K562 (cell line): ENCODE measurements around the gene VASH1. TPM values are rescaled to one million over a fixed set of nuclear protein-coding genes. Genes with fewer than 3 reads are reported as not detected.

Source experiments
- ATAC-seq: fragments of 200-7000 bp; cut with Tn5 transposase; 3 replicates; pipeline ENCODE4 v1.9.1; 2020; ENCODE audit warnings: moderate library complexity
- BruUV-seq: library from RNA; stranded (reverse); fragments of 400-500 nt; replicated peaks from 2 replicates; lab custom pipeline; 2021; lab: Mats Ljungman, UMichigan
- CTCF ChIA-PET: fragments of 300-600 bp; formaldehyde crosslinking; extraction: SDS; loops from one replicate; lab custom pipeline; 2021; ENCODE audit warnings: low intra/inter-chr PET ratio; lab: Yijun Ruan, JAX
- POLR2A ChIA-PET: fragments of 300-600, 350-650 bp; sonication (Branson Sonifier 250); formaldehyde crosslinking; extraction: SDS; loops from one replicate; lab custom pipeline; 2021; ENCODE audit warnings: antibody characterized with exemption, inconsistent platforms; lab: Yijun Ruan, JAX
- DNase-seq, 4 experiments: peaks; one replicate each; pipeline versions ENCODE4 v3.0.0 to v3.0.0-alpha.2; 2011 to 2018; ENCODE audit warnings: low spot score in 3 of 4, mixed read lengths in 3 of 4; ENCODE audit errors: extremely low read depth in 1 of 4
- FAIRE-seq: peaks from 2 replicates; lab custom pipeline; 2011; peaks lifted over from hg19 to GRCh38; lab: Jason Lieb, UNC
- H2AFZ ChIP-seq: 2 replicates; pipeline ENCODE4 v1.6.0; 2011; ENCODE audit warnings: low read depth, low read length, control low read depth, inconsistent platforms
- H3K27ac ChIP-seq: fragments of 200-600 bp; 3 replicates; pipeline ENCODE4 v1.8.0; 2011; ENCODE audit warnings: low read depth, mild to moderate bottlenecking, control low read depth, inconsistent platforms, low read length, moderate library complexity, mixed read lengths; ENCODE audit errors: extremely low read depth
- H3K27me3 ChIP-seq, 2 experiments: fragments of 300-600 bp in 1 of 2; 2 replicates in 1 of 2; 3 replicates in 1 of 2; pipeline versions ENCODE4 v1.6.0 to v1.8.0; 2011; ENCODE audit warnings: inconsistent platforms in 2 of 2, low read length in 2 of 2, mild to moderate bottlenecking in 1 of 2, mixed read lengths in 1 of 2, moderate library complexity in 1 of 2; ENCODE audit not compliant: control insufficient read depth in 2 of 2, insufficient read depth in 2 of 2
- H3K36me3 ChIP-seq: fragments of 300-600 bp; 3 replicates; pipeline ENCODE4 v1.8.0; 2011; ENCODE audit warnings: mild to moderate bottlenecking, low read length, inconsistent platforms; ENCODE audit not compliant: control insufficient read depth, insufficient read depth
- H3K4me1 ChIP-seq, 2 experiments: fragments of 200-600 bp in 1 of 2; replicated peaks in 1 of 2; 2 replicates in 1 of 2; 3 replicates in 1 of 2; pipeline versions ENCODE4 v1.5.1 to v1.8.0; 2011; ENCODE audit warnings: inconsistent platforms in 2 of 2, low read length in 2 of 2, mild to moderate bottlenecking in 1 of 2, mixed read lengths in 1 of 2, moderate library complexity in 1 of 2; ENCODE audit not compliant: control insufficient read depth in 2 of 2, insufficient read depth in 2 of 2
- H3K4me2 ChIP-seq: 2 replicates; pipeline ENCODE4 v1.6.1; 2011; ENCODE audit warnings: low read length, control low read depth, inconsistent platforms, mixed read lengths; ENCODE audit not compliant: insufficient read depth
- H3K4me3 ChIP-seq: fragments of 200-600 bp; sonication (generic), shearing (Covaris generic); 2 replicates; pipeline ENCODE4 v1.5.1; 2016; ENCODE audit warnings: control low read depth, inconsistent platforms
- H3K79me2 ChIP-seq: fragments of 200-600 bp; 3 replicates; pipeline ENCODE4 v1.8.0; 2011; ENCODE audit warnings: low read length, inconsistent platforms; ENCODE audit not compliant: control insufficient read depth, insufficient read depth
- H3K9ac ChIP-seq, 2 experiments: 2 replicates each; pipeline versions ENCODE4 v1.6.0 to v1.6.1; 2011; ENCODE audit warnings: low read depth in 2 of 2, low read length in 2 of 2, control low read depth in 1 of 2, inconsistent platforms in 1 of 2, mild to moderate bottlenecking in 1 of 2, mixed read lengths in 1 of 2; ENCODE audit not compliant: insufficient read depth in 1 of 2
- H3K9me1 ChIP-seq: one replicate; pipeline ENCODE4 v1.6.0; 2011; ENCODE audit warnings: inconsistent platforms, mild to moderate bottlenecking, low read length, moderate library complexity; ENCODE audit not compliant: control insufficient read depth, insufficient read depth
- H3K9me3 ChIP-seq: replicated peaks from 2 replicates; pipeline ENCODE4 v1.5.1; 2011; ENCODE audit warnings: low read depth, low read length, inconsistent platforms; ENCODE audit not compliant: control insufficient read depth, insufficient read depth
- H4K20me1 ChIP-seq: replicated peaks from 2 replicates; pipeline ENCODE4 v1.6.1; 2011; ENCODE audit warnings: low read length, inconsistent platforms, mixed read lengths; ENCODE audit not compliant: control insufficient read depth, insufficient read depth
- CTCF ChIP-seq, 3 experiments: IDR thresholded peaks in 2 of 3; conservative IDR thresholded peaks in 1 of 3; 2 replicates each; pipeline ENCODE4 v1.5.1; 2011 to 2012; ENCODE audit warnings: low read length in 3 of 3, mild to moderate bottlenecking in 3 of 3, control low read depth in 2 of 3, improper control_type of control experiment in 1 of 3, inconsistent platforms in 1 of 3, low read depth in 1 of 3, mixed read lengths in 1 of 3, moderate library complexity in 1 of 3; ENCODE audit not compliant: insufficient read depth in 2 of 3
- POU5F1 ChIP-seq: fragments of 150-350 bp; IDR thresholded peaks from 2 replicates; pipeline ENCODE4 v1.6.1; 2014; ENCODE audit warnings: borderline replicate concordance, low read length, low read depth, mild to moderate bottlenecking; ENCODE audit not compliant: partially characterized antibody
- TFAP4 ChIP-seq: sonication (generic); formaldehyde crosslinking; IDR thresholded peaks from 2 replicates; pipeline ENCODE4 v1.8.0; 2022; ENCODE audit warnings: missing genetic modification reagents, mild to moderate bottlenecking, moderate library complexity, borderline replicate concordance
- ZBTB43 ChIP-seq: sonication (generic); formaldehyde crosslinking; IDR thresholded peaks from 2 replicates; pipeline ENCODE4 v1.8.0; 2023; ENCODE audit warnings: mild to moderate bottlenecking, missing genetic modification reagents
- ZNF3 ChIP-seq: fragments of 250-450 bp; sonication (Bioruptor Pico); IDR thresholded peaks from 2 replicates; pipeline ENCODE4 v1.5.0; 2021; ENCODE audit warnings: mild to moderate bottlenecking, moderate library complexity
- ZSCAN29 ChIP-seq: fragments of 450-650 bp; IDR thresholded peaks from 2 replicates; pipeline ENCODE4 v1.6.1; 2017
- WGBS: fragments of 100-300 bp; shearing (Covaris generic); methylation state at CpG from one replicate; pipeline ENCODE4 v1.1.6; 2016; ENCODE audit warnings: low coverage, mixed read lengths; ENCODE audit not compliant: insufficient coverage; ENCODE audit errors: missing lambda C conversion rate; 5-methylcytosine and 5-hydroxymethylcytosine counted together
- in situ Hi-C: fragments of 300-500 bp; cut with MboI; formaldehyde crosslinking; loops from 4 replicates; pipeline ENCODE4 v1.15.0; 2018; ENCODE audit warnings: inconsistent platforms, mixed read lengths
- intact Hi-C: fragments of 100-400 bp; cut with micrococcal nuclease; formaldehyde crosslinking; loops from 2 replicates; pipeline ENCODE4 v1.14.2; 2022
- polyA plus RNA-seq, 8 experiments: library from polyadenylated mRNA; depleted of rRNA in 4 of 8; stranded (reverse) in 5 of 8; unstranded in 3 of 8; fragments of >200 nt; fragmentation: Nextera tagmentation in 2 of 8; fragmentation: Illumina TruSeq in 1 of 8; extraction: Ambion mirVana in 2 of 8; extraction: Trizol in 1 of 8; gene quantifications; 2 replicates each; pipeline versions ENCODE4 v1.2.1 to v1.2.3, GENCODE V29; 2011 to 2014; ENCODE audit warnings: inconsistent platforms in 1 of 8, missing spikeins in 1 of 8
- total RNA-seq, 7 experiments: library from RNA; depleted of rRNA in 6 of 7; stranded (reverse); fragments of >200 nt in 6 of 7; fragmentation: Illumina TruSeq in 2 of 7; extraction: Trizol in 2 of 7; gene quantifications; 2 replicates each; pipeline versions ENCODE4 v1.2.1 to v1.2.3, GENCODE V29; 2011 to 2021; ENCODE audit warnings: low replicate concordance in 1 of 7
- TF ChIP-seq, protein P1 (sequence below), 2 experiments: fragments of 450-650 bp in 1 of 2; IDR thresholded peaks; 2 replicates each; pipeline ENCODE4 v1.6.1; 2011 to 2017; ENCODE audit warnings: low read depth in 2 of 2, antibody characterized with exemption in 1 of 2, borderline replicate concordance in 1 of 2, low read length in 1 of 2, mild to moderate bottlenecking in 1 of 2, mixed read lengths in 1 of 2; ENCODE audit not compliant: control insufficient read depth in 1 of 2
- TF ChIP-seq, protein P2 (sequence below): fragments of 250-450 bp; sonication (Bioruptor Pico); IDR thresholded peaks from 2 replicates; pipeline ENCODE4 v1.4.0; 2020; ENCODE audit warnings: mild to moderate bottlenecking, moderate library complexity

The VASH1 gene
- total and polyA plus RNA-seq, 9 of the 15 experiments (the other 6 are each of a cell fraction or from before 2014, with no cell fraction given) = 0.01 to 0.43 (median 0.13) TPM; not detected in 1

DNA sequence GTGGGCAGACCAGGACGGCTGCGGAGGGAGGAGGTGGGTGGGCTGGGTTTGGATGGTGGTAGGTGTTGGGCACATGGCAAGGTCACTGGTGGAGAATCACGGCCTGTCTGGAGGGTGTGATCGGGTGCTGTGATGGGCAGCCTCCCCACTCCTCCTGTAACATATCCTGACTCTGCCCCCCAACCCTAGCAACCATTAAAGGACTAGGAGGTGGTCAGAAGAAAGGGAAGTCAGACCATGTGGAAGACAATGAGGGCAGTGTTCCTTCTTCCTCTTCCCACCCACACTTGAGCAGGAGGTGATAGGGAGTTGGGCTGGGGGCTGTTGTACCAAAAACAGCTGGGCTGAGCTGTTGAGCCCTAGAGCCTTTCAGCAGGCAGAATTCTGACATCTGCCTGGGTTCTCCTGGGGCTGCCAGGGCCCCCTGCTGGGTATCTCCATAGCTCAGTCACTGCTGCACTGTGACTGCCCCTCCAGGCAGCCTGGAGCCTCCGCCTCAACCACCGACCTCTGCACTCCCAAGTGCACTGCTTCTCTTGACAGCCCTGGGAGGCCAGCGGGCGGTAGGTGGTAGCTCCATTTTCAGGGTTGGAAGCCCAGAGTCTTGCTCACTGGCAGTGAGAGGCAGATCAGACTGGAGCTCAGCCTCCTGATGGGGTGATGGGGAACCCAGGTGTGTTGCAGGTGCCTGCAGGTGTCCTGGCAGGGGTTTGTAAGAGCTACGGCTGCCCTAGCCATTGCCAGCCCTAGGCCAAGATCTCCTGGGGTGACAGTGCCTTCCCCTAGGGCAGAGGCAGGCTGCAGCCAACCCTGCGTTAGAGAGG, 15.4 kb downstream of the VASH1 start:
- H3K27me3 ChIP-seq = no peaks in the 10 kb centered on the region
- peak; percentile 36 for ATAC-seq
- no peaks in the 10 kb centered on the region for H3K79me2 ChIP-seq
- H3K9ac ChIP-seq = peak overlapping the region in 1 of 2 experiments; percentile 45; a peak in 2 of 4 replicates
- WGBS = 33% methylated on average over 7 of the region's 10 CpGs
- BruUV-seq = no TSS peak
- peaks cover 4% of the 10 kb centered on the region for H3K9me1 ChIP-seq
- in situ Hi-C loops = no loop called here
- intact Hi-C loops = no loop called here
- H3K27ac ChIP-seq = no peak overlapping the region
- no peak for FAIRE-seq
- no peaks in the 10 kb centered on the region for H3K9me3 ChIP-seq
- no peaks in the 10 kb centered on the region for H4K20me1 ChIP-seq
- ChIA-PET CTCF (no interaction called here), POLR2A (no interaction called here)
- H3K4me1 ChIP-seq = peaks cover 31 to 54% of the 10 kb centered on the region in 2 experiments
- peak; percentile 17 to 42 (median 28) for DNase-seq
- no peak overlapping the region for H3K4me3 ChIP-seq
- H3K4me2 ChIP-seq = no peak overlapping the region
- H2AFZ ChIP-seq = no peak overlapping the region
- H3K36me3 ChIP-seq = no peaks in the 10 kb centered on the region
- TF ChIP-seq POU5F1 (no peak), TFAP4 (CRISPR knock-in tag) (peak; percentile 31; the same call in 1 of the 2 replicates), ZNF3 (no peak), CTCF (IDR thresholded peaks at IDR 0.05 in 2 of 3, conservative IDR thresholded peaks at IDR 0.05 in 1 of 3; ENCODE audit: insufficient read depth in 2 of 3, low read depth in 1 of 3, low read length in 3 of 3) (peak in 2 of 3 experiments; percentile 43 to 59; a peak in 4 of 6 replicates), ZSCAN29 (no peak), ZBTB43 (no peak)
- TF ChIP-seq, protein P1, sequence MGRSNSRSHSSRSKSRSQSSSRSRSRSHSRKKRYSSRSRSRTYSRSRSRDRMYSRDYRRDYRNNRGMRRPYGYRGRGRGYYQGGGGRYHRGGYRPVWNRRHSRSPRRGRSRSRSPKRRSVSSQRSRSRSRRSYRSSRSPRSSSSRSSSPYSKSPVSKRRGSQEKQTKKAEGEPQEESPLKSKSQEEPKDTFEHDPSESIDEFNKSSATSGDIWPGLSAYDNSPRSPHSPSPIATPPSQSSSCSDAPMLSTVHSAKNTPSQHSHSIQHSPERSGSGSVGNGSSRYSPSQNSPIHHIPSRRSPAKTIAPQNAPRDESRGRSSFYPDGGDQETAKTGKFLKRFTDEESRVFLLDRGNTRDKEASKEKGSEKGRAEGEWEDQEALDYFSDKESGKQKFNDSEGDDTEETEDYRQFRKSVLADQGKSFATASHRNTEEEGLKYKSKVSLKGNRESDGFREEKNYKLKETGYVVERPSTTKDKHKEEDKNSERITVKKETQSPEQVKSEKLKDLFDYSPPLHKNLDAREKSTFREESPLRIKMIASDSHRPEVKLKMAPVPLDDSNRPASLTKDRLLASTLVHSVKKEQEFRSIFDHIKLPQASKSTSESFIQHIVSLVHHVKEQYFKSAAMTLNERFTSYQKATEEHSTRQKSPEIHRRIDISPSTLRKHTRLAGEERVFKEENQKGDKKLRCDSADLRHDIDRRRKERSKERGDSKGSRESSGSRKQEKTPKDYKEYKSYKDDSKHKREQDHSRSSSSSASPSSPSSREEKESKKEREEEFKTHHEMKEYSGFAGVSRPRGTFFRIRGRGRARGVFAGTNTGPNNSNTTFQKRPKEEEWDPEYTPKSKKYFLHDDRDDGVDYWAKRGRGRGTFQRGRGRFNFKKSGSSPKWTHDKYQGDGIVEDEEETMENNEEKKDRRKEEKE (IDR thresholded peaks at IDR 0.05; ENCODE audit: borderline replicate concordance in 1 of 2, control insufficient read depth in 1 of 2, low read depth in 2 of 2, low read length in 1 of 2) = no peak
- TF ChIP-seq, protein P2, sequence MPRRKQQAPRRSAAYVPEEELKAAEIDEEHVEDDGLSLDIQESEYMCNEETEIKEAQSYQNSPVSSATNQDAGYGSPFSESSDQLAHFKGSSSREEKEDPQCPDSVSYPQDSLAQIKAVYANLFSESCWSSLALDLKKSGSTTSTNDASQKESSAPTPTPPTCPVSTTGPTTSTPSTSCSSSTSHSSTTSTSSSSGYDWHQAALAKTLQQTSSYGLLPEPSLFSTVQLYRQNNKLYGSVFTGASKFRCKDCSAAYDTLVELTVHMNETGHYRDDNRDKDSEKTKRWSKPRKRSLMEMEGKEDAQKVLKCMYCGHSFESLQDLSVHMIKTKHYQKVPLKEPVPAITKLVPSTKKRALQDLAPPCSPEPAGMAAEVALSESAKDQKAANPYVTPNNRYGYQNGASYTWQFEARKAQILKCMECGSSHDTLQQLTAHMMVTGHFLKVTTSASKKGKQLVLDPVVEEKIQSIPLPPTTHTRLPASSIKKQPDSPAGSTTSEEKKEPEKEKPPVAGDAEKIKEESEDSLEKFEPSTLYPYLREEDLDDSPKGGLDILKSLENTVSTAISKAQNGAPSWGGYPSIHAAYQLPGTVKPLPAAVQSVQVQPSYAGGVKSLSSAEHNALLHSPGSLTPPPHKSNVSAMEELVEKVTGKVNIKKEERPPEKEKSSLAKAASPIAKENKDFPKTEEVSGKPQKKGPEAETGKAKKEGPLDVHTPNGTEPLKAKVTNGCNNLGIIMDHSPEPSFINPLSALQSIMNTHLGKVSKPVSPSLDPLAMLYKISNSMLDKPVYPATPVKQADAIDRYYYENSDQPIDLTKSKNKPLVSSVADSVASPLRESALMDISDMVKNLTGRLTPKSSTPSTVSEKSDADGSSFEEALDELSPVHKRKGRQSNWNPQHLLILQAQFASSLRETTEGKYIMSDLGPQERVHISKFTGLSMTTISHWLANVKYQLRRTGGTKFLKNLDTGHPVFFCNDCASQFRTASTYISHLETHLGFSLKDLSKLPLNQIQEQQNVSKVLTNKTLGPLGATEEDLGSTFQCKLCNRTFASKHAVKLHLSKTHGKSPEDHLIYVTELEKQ (CRISPR knock-in tag) = no peak
